Activated B cell treated with CpG ODN at 0.5 μM for 24 hours (primary cell): ENCODE data around the gene EML3. TPM values are rescaled to one million over a fixed set of nuclear protein-coding genes. Genes with fewer than 3 reads are reported as not detected.
A peak's percentile ranks its signal among the peaks of the same experiment; 100 is the strongest.

Experiments
- ATAC-seq: fragments of 200-7000 bp; cut with Tn5 transposase; one replicate; pipeline ENCODE4 v1.10.0; 2021; ENCODE audit warnings: low read depth, mild to moderate bottlenecking, moderate library complexity
- CTCF ChIA-PET: fragments of 350-600 bp; sonication (Branson Sonifier 250); formaldehyde crosslinking; loops from one replicate; lab custom pipeline; 2021; ENCODE audit warnings: antibody characterized with exemption; lab: Charles Lee
- POLR2A ChIA-PET: fragments of 350-600 bp; sonication (Branson Sonifier 250); formaldehyde crosslinking; loops from one replicate; lab custom pipeline; 2021; ENCODE audit warnings: antibody characterized with exemption; lab: Charles Lee
- DNase-seq: peaks from one replicate; pipeline ENCODE4 v3.0.0; 2022
- H3K27ac Mint-ChIP-seq: one replicate; pipeline ENCODE4 v1.8.0; 2020; ENCODE audit warnings: mixed read lengths
- H3K27me3 Mint-ChIP-seq: one replicate; pipeline ENCODE4 v1.8.0; 2021; ENCODE audit warnings: mixed read lengths
- H3K36me3 Mint-ChIP-seq: one replicate; pipeline ENCODE4 v1.8.0; 2021; ENCODE audit warnings: low read depth, mixed read lengths
- H3K4me1 Mint-ChIP-seq: one replicate; pipeline ENCODE4 v1.8.0; 2021; ENCODE audit warnings: mixed read lengths
- H3K4me3 Mint-ChIP-seq: one replicate; pipeline ENCODE4 v1.8.0; 2020; ENCODE audit warnings: mild to moderate bottlenecking, mixed read lengths
- H3K9me3 Mint-ChIP-seq: one replicate; pipeline ENCODE4 v1.8.0; 2020; ENCODE audit warnings: mixed read lengths
- intact Hi-C: fragments of 100-400 bp; cut with micrococcal nuclease; formaldehyde crosslinking; loops from one replicate; pipeline ENCODE4 v1.15.1; 2024
- total RNA-seq: library from RNA; stranded (reverse); gene quantifications from 2 replicates; pipeline ENCODE4 v1.2.3, GENCODE V29; 2022
- TF ChIP-seq, protein P1 (sequence below): fragments of 200-600 bp; IDR thresholded peaks from one replicate; pipeline ENCODE4 v1.8.0; 2022; ENCODE audit warnings: antibody characterized with exemption, mild to moderate bottlenecking

The EML3 gene
- total RNA-seq, 1 donor from 2014 or later = 128 TPM

DNA sequence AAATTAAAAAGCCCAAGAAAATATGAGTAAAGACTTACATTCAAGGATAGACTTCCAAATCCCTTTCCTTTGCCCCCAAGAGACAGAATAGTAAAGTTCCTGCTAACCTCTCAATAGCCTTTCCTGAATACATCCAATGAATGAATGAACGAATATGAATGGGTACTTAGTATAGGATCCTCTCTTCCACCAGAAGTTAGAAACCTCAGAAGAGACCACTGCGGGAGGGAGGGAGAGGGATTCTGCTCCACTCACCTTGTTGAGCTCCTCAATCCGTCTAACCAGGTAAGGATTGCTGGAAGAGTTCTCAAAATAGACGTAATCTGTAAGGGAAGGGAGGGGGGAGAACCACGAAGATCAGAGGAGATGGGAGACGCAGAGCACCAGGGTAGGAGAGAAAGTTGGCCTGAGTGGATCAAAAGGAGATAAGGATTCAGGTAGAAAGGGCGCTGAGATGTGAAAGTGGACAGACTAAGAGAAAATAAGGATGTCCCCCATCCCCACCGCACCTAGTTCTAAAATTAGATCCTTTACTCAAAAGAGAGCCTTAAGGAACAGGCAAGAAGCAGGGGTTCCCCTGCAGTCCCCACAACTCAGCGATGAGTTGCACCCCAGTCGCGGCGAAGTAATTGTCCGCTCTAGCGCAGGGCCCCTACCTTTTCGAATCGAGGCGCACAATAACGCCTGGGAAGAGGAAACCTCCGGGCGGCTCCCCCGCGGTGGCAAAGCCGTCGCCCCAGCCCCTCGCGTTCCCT, 12.0 kb downstream of the EML3 start:
- no peak for ATAC-seq
- Mint-ChIP-seq H3K9me3 (peaks cover 2% of the 10 kb centered on the region), H3K4me3 (peak overlapping the region; percentile 92), H3K36me3 (peaks cover 72% of the 10 kb centered on the region), H3K27me3 (no peaks in the 10 kb centered on the region), H3K4me1 (peaks cover 45% of the 10 kb centered on the region), H3K27ac (peak overlapping the region; percentile 97)
- intact Hi-C loops = loop anchor here (1.0 kb wide), 1 partner anchor 280 kb away; the partner anchor contains the start of gene SLC3A2
- DNase-seq = no peak
- ChIA-PET POLR2A (interaction anchor here (0.6 to 8.2 kb wide), 24 partner anchors 8 to 255 kb away, joined by 3 to 246 read pairs (median 10); partner anchors contain the start of genes B3GAT3, BSCL2, C11orf98 and CSKMT), CTCF (interaction anchor here (0.7 to 2.4 kb wide), 3 partner anchors 8 to 263 kb away, joined by 3 to 13 read pairs (median 3); partner anchors contain the start of gene TUT1)
- TF ChIP-seq, protein P1, sequence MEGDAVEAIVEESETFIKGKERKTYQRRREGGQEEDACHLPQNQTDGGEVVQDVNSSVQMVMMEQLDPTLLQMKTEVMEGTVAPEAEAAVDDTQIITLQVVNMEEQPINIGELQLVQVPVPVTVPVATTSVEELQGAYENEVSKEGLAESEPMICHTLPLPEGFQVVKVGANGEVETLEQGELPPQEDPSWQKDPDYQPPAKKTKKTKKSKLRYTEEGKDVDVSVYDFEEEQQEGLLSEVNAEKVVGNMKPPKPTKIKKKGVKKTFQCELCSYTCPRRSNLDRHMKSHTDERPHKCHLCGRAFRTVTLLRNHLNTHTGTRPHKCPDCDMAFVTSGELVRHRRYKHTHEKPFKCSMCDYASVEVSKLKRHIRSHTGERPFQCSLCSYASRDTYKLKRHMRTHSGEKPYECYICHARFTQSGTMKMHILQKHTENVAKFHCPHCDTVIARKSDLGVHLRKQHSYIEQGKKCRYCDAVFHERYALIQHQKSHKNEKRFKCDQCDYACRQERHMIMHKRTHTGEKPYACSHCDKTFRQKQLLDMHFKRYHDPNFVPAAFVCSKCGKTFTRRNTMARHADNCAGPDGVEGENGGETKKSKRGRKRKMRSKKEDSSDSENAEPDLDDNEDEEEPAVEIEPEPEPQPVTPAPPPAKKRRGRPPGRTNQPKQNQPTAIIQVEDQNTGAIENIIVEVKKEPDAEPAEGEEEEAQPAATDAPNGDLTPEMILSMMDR = no peak

DNA sequence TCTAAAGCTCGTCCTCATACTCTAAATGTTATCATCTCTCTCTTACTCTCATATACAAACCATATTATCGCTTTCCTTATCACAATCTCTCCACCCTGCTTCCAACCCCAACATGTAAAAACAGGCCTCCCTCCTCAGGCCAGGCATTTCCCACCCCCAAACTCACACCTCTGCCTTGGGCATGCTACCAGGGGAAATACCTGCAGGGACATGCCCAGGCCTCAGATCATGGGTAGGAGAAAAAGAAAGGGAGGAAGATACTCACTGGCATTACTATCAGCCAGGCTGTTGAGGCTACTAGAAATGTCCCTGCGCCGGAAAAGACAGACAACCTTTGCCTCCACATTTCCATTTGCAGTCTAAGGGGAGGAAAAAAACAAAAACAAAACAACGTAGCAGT, 12.7 kb downstream of the EML3 start:
- intact Hi-C loops = loop anchor here (1.0 kb wide), 1 partner anchor 9 kb away; the partner anchor contains the start of gene TUT1
- TF ChIP-seq, protein P1 = no peak
- H3K4me1 Mint-ChIP-seq = peaks cover 45% of the 10 kb centered on the region
- H3K9me3 Mint-ChIP-seq = peaks cover 2% of the 10 kb centered on the region
- no peak for ATAC-seq
- ChIA-PET POLR2A (interaction anchor here (0.7 to 8.2 kb wide), 19 partner anchors 8 to 241 kb away, joined by 3 to 246 read pairs (median 9); partner anchors contain the start of genes B3GAT3, C11orf98, CSKMT and EEF1G), CTCF (interaction anchor here (2.4 kb wide), 1 partner anchor 8 kb away, joined by 13 read pairs; the partner anchor contains the start of gene TUT1)
- DNase-seq = no peak
- peak overlapping the region; percentile 97 for H3K27ac Mint-ChIP-seq
- H3K36me3 Mint-ChIP-seq = peaks cover 74% of the 10 kb centered on the region
- no peaks in the 10 kb centered on the region for H3K27me3 Mint-ChIP-seq
- peak overlapping the region; percentile 92 for H3K4me3 Mint-ChIP-seq

DNA sequence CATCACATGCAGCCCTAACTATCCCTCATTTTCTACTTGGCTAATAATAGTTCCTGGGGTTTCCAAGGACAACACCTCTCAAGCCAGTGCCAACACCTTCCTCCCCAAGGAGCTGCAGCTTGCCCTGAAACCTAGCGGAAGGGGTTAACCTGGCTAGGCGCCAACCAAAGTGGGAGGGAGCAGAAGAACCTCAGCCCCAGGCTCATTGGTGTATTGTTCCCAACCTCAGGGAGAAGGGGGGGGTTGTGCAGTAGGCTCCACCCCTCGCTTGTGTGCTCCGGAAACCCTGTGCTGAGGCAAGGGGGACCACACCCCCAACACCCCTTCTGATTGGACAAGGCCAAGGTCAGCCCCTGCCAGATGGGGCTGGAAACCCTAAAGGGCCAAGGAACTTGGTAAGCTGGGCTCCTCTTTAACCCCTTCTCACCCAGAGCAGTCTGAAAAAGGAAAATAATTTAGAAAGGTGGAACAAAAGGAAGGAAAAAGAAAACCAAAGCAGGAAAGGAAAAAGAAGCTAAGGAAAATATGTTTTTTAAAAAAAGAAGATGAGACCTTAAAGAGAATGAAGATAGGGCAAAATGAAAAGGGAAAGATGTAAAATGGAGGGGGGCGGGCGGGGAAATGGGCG, 13.4 kb downstream of the EML3 start:
- Mint-ChIP-seq H3K4me1 (peaks cover 48% of the 10 kb centered on the region), H3K9me3 (peaks cover 2% of the 10 kb centered on the region), H3K4me3 (peak overlapping the region; percentile 92), H3K27ac (peak overlapping the region; percentile 97), H3K36me3 (peaks cover 80% of the 10 kb centered on the region), H3K27me3 (no peaks in the 10 kb centered on the region)
- ChIA-PET POLR2A (interaction anchor here (0.7 to 8.2 kb wide), 20 partner anchors 7 to 1216 kb away, joined by 3 to 246 read pairs (median 7); partner anchors contain the start of genes B3GAT3, C11orf98, CSKMT and EEF1G), CTCF (interaction anchor here (0.8 kb wide), 1 partner anchor 155 kb away, joined by 3 read pairs; no protein-coding TSS in a partner anchor)
- intact Hi-C loops = loop anchor here (1.0 kb wide), 1 partner anchor 8 kb away; the partner anchor contains the start of gene TUT1
- DNase-seq (peak; percentile 70), ATAC-seq (peak; percentile 58)
- TF ChIP-seq, protein P1 = no peak

DNA sequence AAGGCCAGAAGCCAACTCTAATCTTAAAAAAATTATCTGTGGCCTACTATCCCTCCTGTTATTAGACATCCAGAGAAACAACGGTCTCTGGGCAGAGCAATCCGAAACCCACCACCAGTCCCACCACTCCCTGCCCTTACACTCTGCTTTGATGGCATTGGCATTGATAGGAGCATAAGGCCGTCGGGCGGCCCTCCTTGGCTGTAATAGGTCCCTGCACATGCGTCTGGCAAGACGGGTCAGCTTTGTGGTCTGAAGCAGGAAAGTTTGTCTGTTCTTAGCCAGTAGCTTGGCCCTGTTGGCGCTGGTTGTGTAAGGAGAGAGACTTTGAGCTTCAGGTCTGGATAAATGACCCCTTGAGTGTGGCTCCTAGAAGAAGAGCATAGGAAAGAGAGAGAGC, 17.5 kb downstream of the EML3 start:
- no peak for DNase-seq
- H3K27me3 Mint-ChIP-seq = no peaks in the 10 kb centered on the region
- POLR2A ChIA-PET = interaction anchor here (0.5 to 1.9 kb wide), 7 partner anchors 21 to 134 kb away, joined by 3 to 7 read pairs (median 4); partner anchors contain the start of genes B3GAT3, C11orf98, CSKMT and EEF1G
- no peak for ATAC-seq
- peaks cover 2% of the 10 kb centered on the region for H3K9me3 Mint-ChIP-seq
- peaks cover 69% of the 10 kb centered on the region for H3K4me1 Mint-ChIP-seq
- H3K27ac Mint-ChIP-seq = no peak overlapping the region
- intact Hi-C loops = no loop called here
- CTCF ChIA-PET = interaction anchor here (0.6 kb wide), 1 partner anchor 210 kb away, joined by 3 read pairs; the partner anchor contains the start of gene NXF1
- peaks cover 86% of the 10 kb centered on the region for H3K36me3 Mint-ChIP-seq
- H3K4me3 Mint-ChIP-seq = no peak overlapping the region
- TF ChIP-seq, protein P1 = no peak
